ENCODE results near the gene TBKBP1.

GRCh38 chr17:47721725-47722124 is 27.8 kb downstream of the TBKBP1 start:
- TF ChIP-seq CTCF (IDR thresholded peaks at IDR 0.05; ENCODE audit: borderline replicate concordance, extremely low read depth, low read length, poor library complexity, severe bottlenecking) (no peak), EZH2 (IDR thresholded peaks at IDR 0.05; ENCODE audit: borderline replicate concordance, low read depth, low read length, severe bottlenecking) (no peak)
